ENCODE results near the gene B4GAT1. TPM values are rescaled to one million over a fixed set of nuclear protein-coding genes. Genes with fewer than 3 reads are reported as not detected.

B4GAT1 gene
- total and polyA plus RNA-seq, 9 of the 15 experiments (the other 6 are each of a cell fraction or from before 2014, with no cell fraction given) = 0.86 to 9.5 (median 3.8) TPM

DNA sequence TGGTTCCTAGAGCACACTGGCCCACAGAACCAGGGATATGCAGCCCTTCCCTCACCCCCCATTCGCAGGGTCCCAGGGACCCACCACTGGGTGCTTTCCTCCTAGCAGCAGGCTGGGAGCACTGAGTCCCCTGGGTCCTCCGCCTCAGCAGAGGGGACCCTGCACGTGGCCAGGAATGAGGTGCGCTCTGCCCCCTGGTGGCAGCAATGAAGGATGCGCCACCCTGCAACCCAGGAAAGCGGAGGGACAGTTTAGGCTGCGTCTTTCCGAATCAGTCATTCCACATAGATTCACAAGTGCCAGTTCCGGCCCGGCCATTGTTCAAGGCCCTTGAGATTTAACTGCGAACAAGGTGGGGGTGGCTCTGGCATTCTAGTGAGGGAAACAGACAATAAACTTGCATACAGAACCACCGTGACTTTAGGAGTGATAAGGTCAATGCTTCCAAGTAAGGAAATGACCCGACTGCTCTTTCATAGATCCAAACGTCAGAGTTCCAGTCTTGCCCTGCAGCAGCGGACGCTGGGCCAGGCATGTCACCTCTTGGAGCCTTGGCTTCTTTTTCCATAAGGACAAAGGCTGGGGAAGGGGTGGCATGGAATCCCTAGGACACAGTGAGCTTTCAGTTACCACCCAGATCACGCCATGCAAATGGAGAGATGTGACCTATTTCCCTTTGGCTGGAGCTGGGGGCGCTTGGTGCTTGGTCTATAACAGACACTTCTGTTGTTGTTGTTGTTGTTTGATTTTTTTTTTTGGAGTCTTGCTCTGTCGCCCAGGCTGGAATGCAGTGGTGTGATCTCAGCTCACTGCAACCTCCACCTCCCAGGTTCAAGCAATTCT is 18.9 kb downstream of the B4GAT1 start (continued):
- TF ChIP-seq, protein P1, sequence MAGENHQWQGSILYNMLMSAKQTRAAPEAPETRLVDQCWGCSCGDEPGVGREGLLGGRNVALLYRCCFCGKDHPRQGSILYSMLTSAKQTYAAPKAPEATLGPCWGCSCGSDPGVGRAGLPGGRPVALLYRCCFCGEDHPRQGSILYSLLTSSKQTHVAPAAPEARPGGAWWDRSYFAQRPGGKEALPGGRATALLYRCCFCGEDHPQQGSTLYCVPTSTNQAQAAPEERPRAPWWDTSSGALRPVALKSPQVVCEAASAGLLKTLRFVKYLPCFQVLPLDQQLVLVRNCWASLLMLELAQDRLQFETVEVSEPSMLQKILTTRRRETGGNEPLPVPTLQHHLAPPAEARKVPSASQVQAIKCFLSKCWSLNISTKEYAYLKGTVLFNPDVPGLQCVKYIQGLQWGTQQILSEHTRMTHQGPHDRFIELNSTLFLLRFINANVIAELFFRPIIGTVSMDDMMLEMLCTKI (IDR thresholded peaks at IDR 0.05; ENCODE audit: partially characterized antibody) = no peak
- TF ChIP-seq ELK3 (CRISPR knock-in tag; IDR thresholded peaks at IDR 0.05) (no peak), HNRNPLL (IDR thresholded peaks at IDR 0.05; ENCODE audit: low read depth, low read length, poor library complexity, severe bottlenecking) (no peak), SMARCB1 (IDR thresholded peaks at IDR 0.05; ENCODE audit: insufficient read length, low read depth) (no peak), FOXK1 (CRISPR knock-in tag; IDR thresholded peaks at IDR 0.05; ENCODE audit: borderline replicate concordance) (0 out of 2 replicates have a peak, but pooled peaks have one; percentile 18), SRSF7 (optimal IDR thresholded peaks at IDR 0.05; ENCODE audit: low read depth, low read length) (no peak), ZNF217 (CRISPR knock-in tag; IDR thresholded peaks at IDR 0.05) (no peak), POU5F1 (IDR thresholded peaks at IDR 0.05; ENCODE audit: borderline replicate concordance, low read depth, low read length, partially characterized antibody) (no peak), THAP7 (CRISPR knock-in tag; IDR thresholded peaks at IDR 0.05) (no peak), ZNF174 (CRISPR knock-in tag; IDR thresholded peaks at IDR 0.05) (no peak), MECOM (CRISPR knock-in tag; IDR thresholded peaks at IDR 0.05) (no peak), ZNF197 (CRISPR knock-in tag; IDR thresholded peaks at IDR 0.05; ENCODE audit: low read depth) (no peak), SREBF2 (CRISPR knock-in tag; IDR thresholded peaks at IDR 0.05) (no peak), GTF2A2 (tag; IDR thresholded peaks at IDR 0.05) (no peak), ZNF586 (CRISPR knock-in tag; conservative IDR thresholded peaks at IDR 0.05) (no peak), PRPF4 (IDR thresholded peaks at IDR 0.05; ENCODE audit: insufficient read depth, low read depth, low read length, poor library complexity, severe bottlenecking) (no peak), ARHGAP35 (IDR thresholded peaks at IDR 0.05; ENCODE audit: partially characterized antibody) (no peak), HNRNPH1 (optimal IDR thresholded peaks at IDR 0.05; ENCODE audit: low read depth, low read length) (no peak)
- TF ChIP-seq, protein P2, sequence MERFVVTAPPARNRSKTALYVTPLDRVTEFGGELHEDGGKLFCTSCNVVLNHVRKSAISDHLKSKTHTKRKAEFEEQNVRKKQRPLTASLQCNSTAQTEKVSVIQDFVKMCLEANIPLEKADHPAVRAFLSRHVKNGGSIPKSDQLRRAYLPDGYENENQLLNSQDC (CRISPR knock-in tag; IDR thresholded peaks at IDR 0.05) = no peak
